HG02840 (cell line): ENCODE results near the gene NOTCH2.

ENCODE experiments used
- ATAC-seq: cut with Tn5 transposase; IDR thresholded peaks from one replicate; pipeline ENCODE4 v1.9.1; 2021; ENCODE audit warnings: mild to moderate bottlenecking, moderate library complexity, moderate number of reproducible peaks; ENCODE audit not compliant: unreplicated experiment, low FRiP score

The NOTCH2 gene

DNA sequence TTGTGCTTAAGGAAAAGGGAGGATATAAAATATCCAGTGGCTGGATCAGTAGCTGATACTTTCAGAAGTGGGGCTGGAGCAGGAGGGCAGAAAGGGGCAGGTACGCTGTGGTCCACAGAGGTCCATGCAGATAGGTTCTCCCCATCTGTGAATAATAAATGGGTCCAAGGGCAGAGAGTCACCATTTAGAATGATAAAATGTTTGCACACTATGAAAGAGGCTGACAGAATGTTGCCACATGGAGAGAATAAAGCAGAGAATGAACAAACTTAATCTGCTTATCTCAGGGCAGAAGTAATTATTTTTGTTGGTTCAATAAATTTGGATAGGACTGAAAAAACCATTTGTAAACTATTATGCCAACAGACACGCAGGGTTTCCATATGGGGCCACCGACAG, 156.5 kb downstream of the NOTCH2 start:
- ATAC-seq, result no peak

DNA sequence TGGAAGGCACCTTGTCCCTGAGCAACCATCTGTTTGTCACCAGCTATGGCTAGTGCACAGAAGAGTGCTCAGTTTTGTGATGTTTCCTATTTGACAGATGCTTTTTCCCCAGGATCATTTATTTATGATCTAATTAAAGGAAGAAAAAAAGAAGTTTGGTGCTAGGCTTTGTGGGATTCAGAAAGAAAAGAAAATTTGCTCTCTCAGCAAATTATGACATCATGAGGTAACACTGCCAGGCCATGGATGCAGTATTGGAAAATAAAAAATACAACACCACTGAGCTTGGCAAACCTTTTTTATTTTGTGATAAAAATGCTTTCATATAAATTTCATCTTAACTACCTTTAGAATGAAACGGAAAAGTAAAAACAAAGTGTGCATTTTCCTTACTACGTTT, 157.7 kb downstream of the NOTCH2 start:
- ATAC-seq, result no peak

- no peak for ATAC-seq
Measured at GRCh38 chr1:119910618-119911017, 158.8 kb downstream of the NOTCH2 start.

DNA sequence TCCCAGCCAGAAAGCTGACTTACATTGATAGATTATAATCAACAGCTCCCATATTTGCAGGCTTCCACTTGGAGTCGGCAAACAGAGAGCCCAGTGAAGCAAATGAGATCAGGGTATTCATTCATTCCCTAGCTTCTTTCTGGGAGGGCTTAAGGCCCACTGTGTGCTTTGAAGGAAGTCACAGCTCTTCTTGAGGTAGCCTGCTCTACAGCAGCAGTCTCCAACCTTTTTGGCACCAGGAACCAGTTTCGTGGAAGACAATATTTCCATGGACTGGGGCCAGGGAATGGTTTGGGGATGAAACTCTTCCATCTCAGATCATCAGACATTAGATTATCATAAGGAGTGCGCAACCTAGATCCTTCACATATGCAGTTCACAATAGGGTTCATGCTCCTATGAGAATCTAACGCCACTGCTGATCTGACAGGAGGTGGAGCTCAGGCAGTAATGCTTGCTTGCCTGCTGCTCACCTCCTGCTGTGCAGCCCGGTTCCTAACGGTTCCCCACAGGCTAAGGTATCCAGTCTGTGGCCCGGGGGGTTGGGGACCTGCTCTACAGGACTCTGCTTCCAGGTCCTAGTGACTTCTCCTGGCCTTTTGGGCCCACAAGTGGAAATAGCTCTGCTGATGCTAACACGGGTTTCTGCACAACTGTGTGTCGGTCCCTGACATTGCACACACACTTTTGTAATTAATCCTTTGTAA, 159.4 kb downstream of the NOTCH2 start:
- no peak for ATAC-seq

- ATAC-seq, result no peak
Measured at GRCh38 chr1:119908661-119909060, 160.8 kb downstream of the NOTCH2 start.

DNA sequence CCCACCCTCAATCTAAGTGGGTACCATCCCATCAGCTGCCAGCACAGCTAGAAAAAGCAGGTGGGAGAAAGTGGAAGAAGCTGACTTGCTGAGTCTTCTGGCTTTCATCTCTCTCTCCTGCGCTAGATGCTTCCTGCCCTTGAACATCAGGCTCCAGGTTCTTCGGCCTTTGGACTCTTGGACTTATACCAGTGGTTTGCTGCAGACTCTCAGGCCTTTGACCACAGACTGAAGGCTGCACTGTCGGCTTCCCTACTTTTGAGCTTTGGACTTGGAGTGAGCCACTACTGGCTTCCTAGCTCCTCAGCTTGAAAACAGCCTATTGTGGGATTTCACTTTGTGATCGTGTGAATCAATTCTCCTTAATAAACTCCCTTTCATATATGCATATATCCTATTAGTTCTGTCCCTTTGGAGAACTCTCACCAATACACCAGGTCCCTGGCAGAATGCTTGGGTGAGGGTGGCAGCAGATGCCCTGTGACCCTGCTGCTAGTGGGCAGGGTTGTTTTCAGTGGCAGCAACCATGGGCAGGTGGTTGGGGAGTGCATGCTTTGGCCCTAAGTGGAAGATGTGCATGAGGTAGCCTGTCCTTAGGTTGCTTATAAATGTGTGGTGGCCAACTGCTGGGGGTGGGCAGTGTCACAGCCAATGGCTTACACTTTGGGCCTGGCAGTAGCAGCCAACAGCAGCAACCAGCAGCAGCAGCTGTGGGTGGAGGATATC, 162.4 kb downstream of the NOTCH2 start:
- ATAC-seq, result no peak

GRCh38 chr1:119903443-119903835, 166.0 kb downstream of the NOTCH2 start:
- ATAC-seq, result no peak

DNA sequence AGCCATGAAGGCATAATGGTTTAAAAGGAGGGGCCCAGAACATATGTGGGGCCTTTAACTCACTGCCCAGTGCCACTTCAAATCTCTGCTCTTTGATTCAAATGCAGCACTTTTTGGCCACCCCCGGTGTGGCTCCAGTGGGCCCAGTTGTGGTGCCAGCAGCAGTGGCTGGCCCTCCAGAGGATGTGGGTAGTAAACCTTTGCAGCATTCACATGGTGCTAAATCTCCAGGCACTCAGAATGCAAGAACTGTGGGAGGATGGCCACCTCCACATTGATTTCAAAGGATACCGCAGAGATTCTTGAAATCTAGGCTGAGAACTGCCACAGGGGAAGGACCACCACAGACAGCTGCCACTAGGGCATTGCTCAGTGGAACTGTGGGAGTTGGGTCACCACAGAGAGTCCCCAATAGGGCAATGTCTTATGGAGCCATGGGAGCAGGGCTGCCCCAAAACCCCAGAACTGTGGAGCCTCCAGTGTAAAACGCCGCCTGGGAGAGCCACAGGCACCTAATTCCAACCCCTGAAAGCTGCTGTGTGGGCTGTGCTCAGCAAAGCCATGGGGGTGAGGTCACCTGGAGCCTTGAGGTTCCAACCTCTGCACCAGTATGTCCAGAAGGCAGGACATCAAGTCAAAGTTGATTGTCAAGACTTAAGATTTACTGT, 166.6 kb downstream of the NOTCH2 start:
- ATAC-seq, result no peak

GRCh38 chr1:119898981-119899720, 170.3 kb downstream of the NOTCH2 start:
- ATAC-seq, result no peak

- no peak for ATAC-seq
Measured at GRCh38 chr1:119898530-119898929, 170.9 kb downstream of the NOTCH2 start.

- no peak for ATAC-seq
Measured at GRCh38 chr1:119896303-119896702, 173.2 kb downstream of the NOTCH2 start, which contains the start of gene ADAM30. Gene ADAM30 (minus strand): TSS chr1:119896515. CDS start chr1:119896336, 179 bp downstream.

- ATAC-seq, result no peak
Measured at GRCh38 chr1:119895102-119895501, 174.4 kb downstream of the NOTCH2 start.

GRCh38 chr1:119893827-119894700, 175.4 kb downstream of the NOTCH2 start:
- no peak for ATAC-seq

DNA sequence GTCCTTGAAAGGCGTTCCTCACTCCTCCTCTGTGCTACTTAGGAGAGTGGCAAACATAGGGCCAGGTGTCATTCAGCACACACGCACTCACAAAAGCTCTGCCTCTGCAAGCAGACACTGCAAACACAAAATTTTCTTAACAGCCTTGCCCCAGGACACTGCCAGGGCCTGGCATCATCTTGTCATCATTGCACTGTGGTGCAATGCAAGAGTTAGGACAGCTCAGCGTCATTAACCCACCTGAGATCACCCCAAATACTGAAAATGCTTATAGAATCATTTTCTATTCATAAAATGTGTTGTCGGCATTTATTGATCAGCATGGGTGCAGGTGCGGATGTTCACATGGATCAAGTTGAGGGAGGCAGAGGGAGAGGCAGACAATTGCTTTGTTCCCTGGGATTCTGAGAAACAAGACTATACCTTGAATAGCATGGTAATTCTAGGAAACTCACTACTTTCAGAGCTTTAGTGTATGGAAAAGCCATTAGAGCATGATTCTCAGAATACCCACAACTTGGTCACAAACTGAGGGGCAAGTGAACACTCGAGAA, 176.1 kb downstream of the NOTCH2 start:
- ATAC-seq, result no peak

DNA sequence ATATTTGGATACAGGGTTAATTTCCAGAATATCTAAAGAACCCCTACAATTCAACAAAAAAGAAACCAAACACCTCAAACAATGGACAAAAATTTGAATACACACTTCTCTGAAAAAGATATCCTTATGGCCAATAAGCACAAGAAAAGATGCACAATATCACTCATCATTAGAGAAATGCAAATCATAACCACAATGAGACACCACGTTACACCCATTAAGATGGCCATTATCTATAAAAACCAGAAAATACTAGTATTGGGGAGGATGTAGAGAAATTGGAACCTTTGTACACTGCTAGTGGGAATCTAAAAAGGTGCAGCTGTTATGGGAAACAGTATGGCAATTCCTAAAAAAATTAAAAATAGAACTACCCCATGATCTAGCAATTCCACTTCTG, 178.1 kb downstream of the NOTCH2 start:
- no peak for ATAC-seq

DNA sequence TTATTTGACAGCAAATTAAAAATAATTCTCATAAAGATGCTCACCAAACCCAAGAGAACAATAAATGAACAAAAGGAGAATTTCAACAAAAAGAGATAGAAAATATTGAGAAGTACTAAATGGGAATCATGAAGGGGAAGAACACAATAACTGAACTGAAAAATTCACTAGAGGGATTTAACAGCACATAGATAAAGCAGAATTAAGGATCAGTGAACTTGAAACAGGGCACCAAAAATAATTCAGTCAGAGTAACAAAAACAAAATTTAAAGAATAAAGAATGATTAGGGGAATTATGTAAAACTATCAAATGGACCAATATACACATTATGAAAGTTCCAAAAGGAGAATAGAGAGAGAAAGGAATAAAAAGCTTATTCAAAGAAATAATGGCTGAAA, 181.0 kb downstream of the NOTCH2 start:
- ATAC-seq, result no peak

GRCh38 chr1:119887427-119887826, 182.0 kb downstream of the NOTCH2 start:
- no peak for ATAC-seq

DNA sequence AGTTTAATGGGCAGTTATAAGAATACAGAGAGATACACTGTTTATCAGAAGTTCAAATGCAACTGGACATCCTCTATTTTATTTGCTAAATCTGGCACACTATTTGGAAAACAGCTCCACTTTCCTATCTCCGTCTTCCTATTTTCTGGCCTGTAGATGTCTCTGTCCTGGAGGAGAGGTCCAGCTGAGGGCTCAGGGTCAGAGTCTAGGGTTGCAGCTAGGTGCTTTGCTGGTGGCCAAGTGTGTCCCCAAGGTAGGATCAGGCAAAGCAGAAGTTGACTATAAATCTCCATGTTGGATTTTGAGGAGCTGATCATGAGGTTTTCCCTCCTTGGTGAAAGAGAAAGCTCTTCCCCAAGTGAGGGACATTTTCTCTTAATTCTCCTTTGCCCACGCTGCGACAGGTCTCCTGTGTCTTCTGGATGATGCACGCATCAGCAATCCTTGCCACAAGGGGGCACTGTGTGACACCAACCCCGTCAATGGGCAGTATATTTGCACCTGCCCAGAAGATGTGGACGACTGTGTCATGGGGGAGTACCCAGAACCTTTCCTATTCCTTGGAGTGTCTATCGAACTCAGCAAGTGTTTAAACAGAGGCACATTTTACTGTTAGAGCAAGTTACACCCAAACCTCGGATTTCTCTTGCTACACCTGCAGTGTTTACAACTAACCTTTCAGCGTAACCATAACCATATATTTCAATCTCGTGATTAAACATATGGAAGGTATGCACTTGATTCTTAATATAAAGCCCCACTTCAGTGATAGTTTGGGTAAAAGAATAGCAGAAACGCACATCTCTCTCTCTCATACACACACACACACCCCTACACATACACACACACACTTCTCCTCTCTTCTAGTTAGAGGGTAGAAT, 183.3 kb downstream of the NOTCH2 start:
- no peak for ATAC-seq

GRCh38 chr1:119884711-119885110, 184.8 kb downstream of the NOTCH2 start:
- ATAC-seq, result no peak
